NCI-H1417 treated with DMSO at 0.1 percent for 48 hours (cell line): ENCODE results near the gene GPR85.
"Not testable (repeated sequence)": the region's sequence is repeated elsewhere in the genome, so short reads cannot be mapped to it uniquely, and the experiment has no call there.

Experiments
- DNase-seq: peaks from one replicate; lab custom pipeline; 2025; lab: John Stamatoyannopoulos, UW

The GPR85 gene

GRCh38 chr7:113083816-113084495 lies 2.7 kb downstream of the GPR85 start:
- DNase-seq = no peak

- DNase-seq = no peak
These were observed 3.4 kb downstream of the GPR85 start for GRCh38 chr7:113083132-113083815.

GRCh38 chr7:113078331-113078730 lies 8.3 kb downstream of the GPR85 start:
- no peak for DNase-seq

- DNase-seq = no peak
These were observed 9.9 kb downstream of the GPR85 start for GRCh38 chr7:113076703-113077102.

GRCh38 chr7:113071465-113071864 lies 15.2 kb downstream of the GPR85 start:
- DNase-seq = no peak

GRCh38 chr7:113062499-113062898 lies 24.1 kb downstream of the GPR85 start:
- DNase-seq = no peak

- no peak for DNase-seq
These were observed 26.5 kb downstream of the GPR85 start for GRCh38 chr7:113060100-113060499.

GRCh38 chr7:113054938-113055337 lies 31.7 kb downstream of the GPR85 start:
- no peak for DNase-seq

- DNase-seq = not testable (repeated sequence)
These were observed 32.4 kb downstream of the GPR85 start for GRCh38 chr7:113054272-113054671.

- DNase-seq = not testable (repeated sequence)
These were observed 37.4 kb downstream of the GPR85 start for GRCh38 chr7:113049221-113049620.

GRCh38 chr7:113046453-113046852 lies 40.2 kb downstream of the GPR85 start:
- no peak for DNase-seq

GRCh38 chr7:113045379-113045778 lies 41.2 kb downstream of the GPR85 start:
- DNase-seq = no peak

- no peak for DNase-seq
These were observed 42.2 kb downstream of the GPR85 start for GRCh38 chr7:113044394-113044793.

GRCh38 chr7:113040849-113041248 lies 45.8 kb downstream of the GPR85 start:
- DNase-seq = no peak

- DNase-seq = no peak
These were observed 52.7 kb downstream of the GPR85 start for GRCh38 chr7:113033959-113034358.
